Stomach (tissue), 9 donors: ENCODE measurements around the gene RAB40A. TPM values are rescaled to one million over a fixed set of nuclear protein-coding genes. Genes with fewer than 3 reads are reported as not detected.

Source experiments
- DNase-seq, 2 donors: peaks; one replicate each; pipeline versions ENCODE4 v3.0.0 to v3.0.0-alpha.2; 2013 to 2019
- H3K27ac ChIP-seq, 5 donors: fragments of 200-600 bp in 4 of 5; sonication (generic) in 4 of 5; one replicate each; pipeline ENCODE4 v1.5.1; 2013 to 2019; ENCODE audit warnings: mild to moderate bottlenecking in 1 of 5, moderate library complexity in 1 of 5
- H3K27me3 ChIP-seq, 3 donors: fragments of 200-600 bp; sonication (generic); one replicate each; pipeline ENCODE4 v1.5.1; 2017 to 2019; ENCODE audit warnings: mixed run types in 1 of 3
- H3K36me3 ChIP-seq, 4 donors: fragments of 200-600 bp; sonication (generic); 1 replicate in 3 of 4; 2 replicates in 1 of 4; pipeline ENCODE4 v1.5.1; 2016 to 2019
- H3K4me1 ChIP-seq, 4 donors: fragments of 200-600 bp; sonication (generic); one replicate each; pipeline ENCODE4 v1.5.1; 2016 to 2019
- H3K4me3 ChIP-seq, 4 donors: fragments of 200-600 bp; sonication (generic) in 3 of 4; one replicate each; pipeline ENCODE4 v1.5.1; 2016 to 2019; ENCODE audit warnings: mild to moderate bottlenecking in 1 of 4
- H3K9me3 ChIP-seq, 4 donors: fragments of 200-600 bp; sonication (generic); one replicate each; pipeline ENCODE4 v1.5.1; 2016 to 2019
- EP300 ChIP-seq: sonication (generic); formaldehyde crosslinking; IDR thresholded peaks from one replicate; pipeline ENCODE4 v1.6.1; 2017; ENCODE audit warnings: antibody characterized with exemption
- POLR2A ChIP-seq, 4 donors: fragments of 450-650 bp; IDR thresholded peaks; one replicate each; pipeline ENCODE4 v1.6.1; 2016; ENCODE audit warnings: antibody characterized with exemption in 4 of 4, control low read depth in 2 of 4, mild to moderate bottlenecking in 1 of 4, moderate library complexity in 1 of 4
- POLR2AphosphoS5 ChIP-seq, 3 donors: sonication (generic); formaldehyde crosslinking; IDR thresholded peaks; one replicate each; pipeline ENCODE4 v1.6.1; 2016; ENCODE audit warnings: antibody characterized with exemption in 3 of 3
- WGBS, 5 donors: extraction: QIAGEN DNeasy Blood & Tissue Kit in 3 of 5; methylation state at CpG; one replicate each; pipeline versions ENCODE4 v1.1.5 to v1.1.7; 2013 to 2018; 5-methylcytosine and 5-hydroxymethylcytosine counted together
- intact Hi-C: fragments of 100-400 bp; cut with DNase I; formaldehyde crosslinking; loops from one replicate; pipeline ENCODE4 v1.15.1; 2023; ENCODE audit warnings: low total_unique reads
- polyA plus RNA-seq, 3 donors: library from polyadenylated mRNA; stranded (reverse); fragments of 200-250 nt; gene quantifications; one replicate each; pipeline ENCODE4 v1.2.3, GENCODE V29; 2013
- total RNA-seq, 5 donors: library from RNA; depleted of rRNA; stranded (reverse); fragments of >200 nt; gene quantifications; one replicate each; pipeline versions ENCODE4 v1.1.0 to v1.2.3, GENCODE V29; 2014 to 2016
- TF ChIP-seq, protein P1 (sequence below), 7 experiments: fragments of 450-650 bp in 4 of 7; fragments of 200-600 bp in 3 of 7; sonication (generic) in 3 of 7; IDR thresholded peaks; one replicate each; pipeline ENCODE4 v1.5.1; 2016 to 2019; ENCODE audit warnings: antibody characterized with exemption in 7 of 7, control low read depth in 2 of 7, mild to moderate bottlenecking in 1 of 7
- donor health status: healthy with polysubstance abuse.
- donor health status: Bipolar disorder and iron deficiency.
- donor health status: healthy.

Gene RAB40A
- total and polyA plus RNA-seq, 8 donors = 0.19 to 0.98 (median 0.61) TPM; not detected in 3

DNA sequence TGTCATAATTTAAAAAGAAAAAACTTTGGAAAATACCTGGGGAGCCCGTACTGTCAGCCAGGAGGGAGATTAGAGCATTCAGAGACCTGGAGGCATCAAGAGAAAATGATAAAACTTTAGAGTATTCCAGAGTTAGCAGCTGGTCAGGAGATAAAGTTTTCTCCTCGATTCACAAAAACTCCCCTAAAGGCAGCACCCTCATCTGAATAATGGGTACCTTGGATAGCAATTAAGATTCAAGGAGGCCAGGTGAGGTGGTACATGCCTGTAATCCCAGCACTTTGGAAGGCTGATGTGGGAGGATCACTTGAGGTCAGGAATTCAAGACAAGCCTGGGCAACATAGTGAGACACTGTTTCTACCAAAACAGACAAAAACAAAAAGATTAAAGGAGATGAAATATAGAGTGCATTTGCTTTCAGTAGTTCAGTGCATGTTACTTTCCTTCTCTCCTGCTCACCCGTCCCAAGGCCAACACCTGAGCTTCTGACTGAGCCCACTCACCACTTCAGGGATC lies 18.6 kb upstream of the RAB40A start:
- WGBS, 5 donors = 62 to 88% (median 71%) methylated on average over 3 of the region's 3 CpGs
- TF ChIP-seq, protein P1, sequence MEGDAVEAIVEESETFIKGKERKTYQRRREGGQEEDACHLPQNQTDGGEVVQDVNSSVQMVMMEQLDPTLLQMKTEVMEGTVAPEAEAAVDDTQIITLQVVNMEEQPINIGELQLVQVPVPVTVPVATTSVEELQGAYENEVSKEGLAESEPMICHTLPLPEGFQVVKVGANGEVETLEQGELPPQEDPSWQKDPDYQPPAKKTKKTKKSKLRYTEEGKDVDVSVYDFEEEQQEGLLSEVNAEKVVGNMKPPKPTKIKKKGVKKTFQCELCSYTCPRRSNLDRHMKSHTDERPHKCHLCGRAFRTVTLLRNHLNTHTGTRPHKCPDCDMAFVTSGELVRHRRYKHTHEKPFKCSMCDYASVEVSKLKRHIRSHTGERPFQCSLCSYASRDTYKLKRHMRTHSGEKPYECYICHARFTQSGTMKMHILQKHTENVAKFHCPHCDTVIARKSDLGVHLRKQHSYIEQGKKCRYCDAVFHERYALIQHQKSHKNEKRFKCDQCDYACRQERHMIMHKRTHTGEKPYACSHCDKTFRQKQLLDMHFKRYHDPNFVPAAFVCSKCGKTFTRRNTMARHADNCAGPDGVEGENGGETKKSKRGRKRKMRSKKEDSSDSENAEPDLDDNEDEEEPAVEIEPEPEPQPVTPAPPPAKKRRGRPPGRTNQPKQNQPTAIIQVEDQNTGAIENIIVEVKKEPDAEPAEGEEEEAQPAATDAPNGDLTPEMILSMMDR (IDR thresholded peaks at IDR 0.05) = no peak
- TF ChIP-seq POLR2A (IDR thresholded peaks at IDR 0.05) (no peak), EP300 (no peak), POLR2AphosphoS5 (IDR thresholded peaks at IDR 0.05) (no peak)
- intact Hi-C loops = loop anchor here (10.0 kb wide), 1 partner anchor 277 kb away; no protein-coding TSS in a partner anchor
- no peak overlapping the region for H3K4me3 ChIP-seq
- no peaks in the 10 kb centered on the region for H3K9me3 ChIP-seq
- peak overlapping the region in 4 of 5 donors; percentile 35 to 55 (median 50) for H3K27ac ChIP-seq
- no peaks in the 10 kb centered on the region for H3K36me3 ChIP-seq
- no peak for DNase-seq
- no peaks in the 10 kb centered on the region for H3K27me3 ChIP-seq
- H3K4me1 ChIP-seq = peaks cover 0 to 7% (median 0%) of the 10 kb centered on the region in 4 donors

DNA sequence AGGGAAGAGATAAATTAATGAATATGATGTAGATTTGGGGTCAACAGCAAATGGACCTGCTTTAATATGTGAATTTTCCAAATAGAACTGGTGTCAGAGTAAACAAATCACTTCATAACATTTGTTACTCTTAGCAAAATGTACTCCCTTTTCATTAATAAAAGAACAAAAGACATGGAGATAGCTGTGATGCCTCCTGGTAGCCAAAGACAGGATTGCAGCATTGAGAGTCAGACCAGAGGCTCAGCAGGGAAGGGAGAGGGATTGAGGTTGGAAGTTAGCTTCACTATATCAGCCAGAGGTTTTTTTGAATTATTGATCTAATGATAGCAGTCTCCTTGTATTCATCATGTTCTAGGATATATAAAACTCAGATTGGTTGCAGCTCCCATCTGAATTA lies 17.4 kb upstream of the RAB40A start:
- intact Hi-C loops = loop anchor here (10.0 kb wide), 1 partner anchor 278 kb away; no protein-coding TSS in a partner anchor
- TF ChIP-seq POLR2AphosphoS5 (IDR thresholded peaks at IDR 0.05) (no peak), EP300 (no peak), POLR2A (IDR thresholded peaks at IDR 0.05) (no peak)
- TF ChIP-seq, protein P1 (IDR thresholded peaks at IDR 0.05) = no peak
- Histone ChIP-seq H3K9me3 (no peaks in the 10 kb centered on the region), H3K27ac (peak overlapping the region in 4 of 5 donors; percentile 49 to 64 (median 53)), H3K27me3 (no peaks in the 10 kb centered on the region), H3K4me3 (no peak overlapping the region), H3K4me1 (peaks cover 0 to 7% (median 0%) of the 10 kb centered on the region in 4 donors), H3K36me3 (no peaks in the 10 kb centered on the region)
- no peak for DNase-seq

DNA sequence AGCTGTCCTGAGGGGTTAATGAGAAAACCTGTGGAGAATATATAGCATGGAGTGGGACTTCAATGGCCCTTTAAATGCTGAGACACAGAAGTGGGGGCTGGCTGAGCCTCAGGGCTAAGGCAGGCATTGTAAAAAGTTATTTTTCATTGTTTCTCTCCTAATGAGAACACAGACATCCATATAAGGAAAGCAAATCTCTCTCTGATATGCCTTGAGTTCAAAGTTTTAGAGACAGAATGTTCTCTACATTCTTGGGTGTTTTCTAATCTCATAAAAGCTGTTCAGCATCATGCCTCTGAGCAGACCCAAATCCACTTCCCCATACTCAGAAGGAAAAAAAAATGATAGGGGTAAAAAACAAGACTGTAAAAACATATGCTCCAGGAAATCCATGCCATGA lies 16.8 kb upstream of the RAB40A start:
- Histone ChIP-seq H3K9me3 (no peaks in the 10 kb centered on the region), H3K4me3 (no peak overlapping the region), H3K4me1 (peaks cover 0 to 7% (median 0%) of the 10 kb centered on the region in 4 donors), H3K36me3 (no peaks in the 10 kb centered on the region), H3K27me3 (no peaks in the 10 kb centered on the region), H3K27ac (peak overlapping the region in 4 of 5 donors; percentile 49 to 64 (median 53))
- no peak for DNase-seq
- intact Hi-C loops = loop anchor here (10.0 kb wide), 1 partner anchor 279 kb away; no protein-coding TSS in a partner anchor
- TF ChIP-seq POLR2A (IDR thresholded peaks at IDR 0.05) (no peak), POLR2AphosphoS5 (IDR thresholded peaks at IDR 0.05) (no peak), EP300 (no peak)
- TF ChIP-seq, protein P1 (IDR thresholded peaks at IDR 0.05) = no peak

DNA sequence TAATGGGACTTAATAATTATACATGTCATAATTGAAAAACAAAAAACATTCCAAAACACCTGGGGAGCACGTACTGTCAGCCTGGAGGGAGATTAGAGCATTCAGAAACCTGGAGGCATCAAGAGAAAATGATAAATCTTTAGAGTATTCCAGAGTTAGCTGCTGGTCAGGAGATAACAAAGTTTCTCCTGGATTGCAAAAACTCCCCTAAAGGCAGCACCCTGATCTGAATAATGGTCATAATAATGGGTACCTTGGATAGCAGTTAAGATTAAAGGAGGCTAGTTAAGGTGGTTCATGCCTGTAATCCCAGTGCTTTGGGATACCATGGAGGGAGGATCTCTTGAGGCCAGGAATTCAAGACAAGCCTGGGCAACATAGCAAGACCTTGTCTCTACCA lies 15.9 kb upstream of the RAB40A start:
- TF ChIP-seq, protein P1 (IDR thresholded peaks at IDR 0.05) = no peak
- Histone ChIP-seq H3K9me3 (no peaks in the 10 kb centered on the region), H3K27me3 (no peaks in the 10 kb centered on the region), H3K4me1 (peaks cover 0 to 7% (median 0%) of the 10 kb centered on the region in 4 donors), H3K4me3 (no peak overlapping the region), H3K36me3 (no peaks in the 10 kb centered on the region), H3K27ac (peak overlapping the region in 3 of 5 donors; percentile 49 to 64 (median 53))
- no peak for DNase-seq
- intact Hi-C loops = loop anchor here (10.0 kb wide), 1 partner anchor 280 kb away; no protein-coding TSS in a partner anchor
- 50 to 76% (median 71%) methylated on average over 1 of the region's 1 CpG for WGBS, 5 donors
